HEK293 (cell line): Measurements from ENCODE around the gene COL18A1.

ENCODE experiments used
- CTCF ChIA-PET: fragments of 350-600 bp; formaldehyde crosslinking; extraction: SDS; loops from one replicate; lab custom pipeline; 2021; ENCODE audit warnings: antibody characterized with exemption; lab: Yijun Ruan, JAX
- POLR2A ChIA-PET: fragments of 300-600 bp; formaldehyde crosslinking; extraction: SDS; loops from one replicate; lab custom pipeline; 2020; ENCODE audit warnings: antibody characterized with exemption, inconsistent platforms; lab: Yijun Ruan, JAX
- H3K27ac ChIP-seq: fragments of 200-500 bp; sonication (Bioruptor generic); 2 replicates; pipeline ENCODE4 v1.5.1; 2014; ENCODE audit warnings: low read depth, low read length, control low read depth, inconsistent platforms; ENCODE audit errors: extremely low read depth
- H3K36me3 ChIP-seq, 2 experiments: fragments of 200-500 bp in 1 of 2; sonication (Bioruptor generic) in 1 of 2; 1 replicate in 1 of 2; 2 replicates in 1 of 2; pipeline ENCODE4 v1.5.1; 2014 to 2017; ENCODE audit warnings: inconsistent platforms in 2 of 2, low read length in 2 of 2; ENCODE audit not compliant: control insufficient read depth in 2 of 2, insufficient read depth in 1 of 2
- H3K4me1 ChIP-seq: fragments of 200-500 bp; sonication (Bioruptor generic); 2 replicates; pipeline ENCODE4 v1.5.1; 2014; ENCODE audit warnings: mild to moderate bottlenecking, low read length, inconsistent platforms; ENCODE audit not compliant: control insufficient read depth, insufficient read depth
- H3K4me3 ChIP-seq: 2 replicates; pipeline ENCODE4 v1.5.1; 2011; ENCODE audit warnings: low read depth, mild to moderate bottlenecking, control low read depth, low read length, moderate library complexity
- H3K9me3 ChIP-seq: fragments of 200-500 bp; sonication (Bioruptor generic); 2 replicates; pipeline ENCODE4 v1.5.1; 2014; ENCODE audit warnings: low read depth, low read length, inconsistent platforms; ENCODE audit not compliant: control insufficient read depth, insufficient read depth
- ATF2 ChIP-seq: fragments of 450-650 bp; formaldehyde crosslinking; IDR thresholded peaks from 2 replicates; pipeline ENCODE4 v1.5.1; 2016; ENCODE audit warnings: missing biosample characterization, missing genetic modification characterization, low read depth
- EGR2 ChIP-seq: fragments of 450-650 bp; formaldehyde crosslinking; IDR thresholded peaks from 2 replicates; pipeline ENCODE4 v1.5.1; 2016; ENCODE audit warnings: low read depth, missing biosample characterization, missing genetic modification characterization
- MZF1 ChIP-seq: fragments of 450-650 bp; formaldehyde crosslinking; IDR thresholded peaks from 2 replicates; pipeline ENCODE4 v1.5.1; 2017; ENCODE audit warnings: missing biosample characterization, missing genetic modification characterization, borderline replicate concordance
- PRDM10 ChIP-seq: fragments of 450-650 bp; formaldehyde crosslinking; IDR thresholded peaks from 2 replicates; pipeline ENCODE4 v1.5.1; 2016; ENCODE audit warnings: missing biosample characterization, missing genetic modification characterization
- REPIN1 ChIP-seq: fragments of 450-650 bp; formaldehyde crosslinking; IDR thresholded peaks from 2 replicates; pipeline ENCODE4 v1.5.1; 2017; ENCODE audit warnings: missing biosample characterization, missing genetic modification characterization, low read depth
- SP2 ChIP-seq: fragments of 450-650 bp; formaldehyde crosslinking; IDR thresholded peaks from 2 replicates; pipeline ENCODE4 v1.5.1; 2016; ENCODE audit warnings: missing biosample characterization, missing genetic modification characterization
- ZBTB20 ChIP-seq: fragments of 450-650 bp; formaldehyde crosslinking; IDR thresholded peaks from 2 replicates; pipeline ENCODE4 v1.5.1; 2016; ENCODE audit warnings: missing biosample characterization, missing genetic modification characterization
- ZBTB21 ChIP-seq: fragments of 450-650 bp; formaldehyde crosslinking; IDR thresholded peaks from 2 replicates; pipeline ENCODE4 v1.5.1; 2017; ENCODE audit warnings: missing biosample characterization, missing genetic modification characterization
- ZBTB7A ChIP-seq: fragments of 450-650 bp; formaldehyde crosslinking; IDR thresholded peaks from 2 replicates; pipeline ENCODE4 v1.5.1; 2016; ENCODE audit warnings: low read depth, missing biosample characterization, missing genetic modification characterization
- ZFHX2 ChIP-seq: fragments of 450-650 bp; formaldehyde crosslinking; conservative IDR thresholded peaks from 2 replicates; pipeline ENCODE4 v1.5.1; 2016; ENCODE audit warnings: missing biosample characterization, missing genetic modification characterization
- ZFP41 ChIP-seq: fragments of 450-650 bp; formaldehyde crosslinking; IDR thresholded peaks from 2 replicates; pipeline ENCODE4 v1.5.1; 2016; ENCODE audit warnings: missing biosample characterization, missing genetic modification characterization, borderline replicate concordance
- ZNF114 ChIP-seq: fragments of 450-650 bp; formaldehyde crosslinking; IDR thresholded peaks from 2 replicates; pipeline ENCODE4 v1.5.0; 2017; ENCODE audit warnings: missing biosample characterization, missing genetic modification characterization
- ZNF23 ChIP-seq: fragments of 450-650 bp; formaldehyde crosslinking; IDR thresholded peaks from 2 replicates; pipeline ENCODE4 v1.5.1; 2016; ENCODE audit warnings: missing biosample characterization, missing genetic modification characterization, borderline replicate concordance
- ZNF239 ChIP-seq: fragments of 450-650 bp; formaldehyde crosslinking; IDR thresholded peaks from 2 replicates; pipeline ENCODE4 v1.5.1; 2016; ENCODE audit warnings: missing biosample characterization, missing genetic modification characterization
- ZNF501 ChIP-seq: fragments of 450-650 bp; formaldehyde crosslinking; IDR thresholded peaks from 2 replicates; pipeline ENCODE4 v1.5.1; 2016; ENCODE audit warnings: missing biosample characterization, missing genetic modification characterization
- ZNF600 ChIP-seq: fragments of 450-650 bp; formaldehyde crosslinking; IDR thresholded peaks from 2 replicates; pipeline ENCODE4 v1.5.1; 2016; ENCODE audit warnings: missing biosample characterization, missing genetic modification characterization
- ZNF626 ChIP-seq: fragments of 450-650 bp; sonication (Bioruptor Pico); formaldehyde crosslinking; IDR thresholded peaks from 2 replicates; pipeline ENCODE4 v1.5.1; 2018; ENCODE audit warnings: missing biosample characterization, missing genetic modification characterization, inconsistent platforms
- ZNF654 ChIP-seq: fragments of 450-650 bp; formaldehyde crosslinking; IDR thresholded peaks from 2 replicates; pipeline ENCODE4 v1.5.1; 2016; ENCODE audit warnings: low read depth, missing biosample characterization, missing genetic modification characterization
- ZNF768 ChIP-seq: fragments of 450-650 bp; formaldehyde crosslinking; IDR thresholded peaks from 2 replicates; pipeline ENCODE4 v1.5.1; 2018; ENCODE audit warnings: missing biosample characterization, mild to moderate bottlenecking, missing genetic modification characterization
- TF ChIP-seq, protein P1 (sequence below): fragments of 450-650 bp; formaldehyde crosslinking; IDR thresholded peaks from 2 replicates; pipeline ENCODE4 v1.5.1; 2017; ENCODE audit warnings: missing biosample characterization, missing genetic modification characterization

COL18A1 gene

DNA sequence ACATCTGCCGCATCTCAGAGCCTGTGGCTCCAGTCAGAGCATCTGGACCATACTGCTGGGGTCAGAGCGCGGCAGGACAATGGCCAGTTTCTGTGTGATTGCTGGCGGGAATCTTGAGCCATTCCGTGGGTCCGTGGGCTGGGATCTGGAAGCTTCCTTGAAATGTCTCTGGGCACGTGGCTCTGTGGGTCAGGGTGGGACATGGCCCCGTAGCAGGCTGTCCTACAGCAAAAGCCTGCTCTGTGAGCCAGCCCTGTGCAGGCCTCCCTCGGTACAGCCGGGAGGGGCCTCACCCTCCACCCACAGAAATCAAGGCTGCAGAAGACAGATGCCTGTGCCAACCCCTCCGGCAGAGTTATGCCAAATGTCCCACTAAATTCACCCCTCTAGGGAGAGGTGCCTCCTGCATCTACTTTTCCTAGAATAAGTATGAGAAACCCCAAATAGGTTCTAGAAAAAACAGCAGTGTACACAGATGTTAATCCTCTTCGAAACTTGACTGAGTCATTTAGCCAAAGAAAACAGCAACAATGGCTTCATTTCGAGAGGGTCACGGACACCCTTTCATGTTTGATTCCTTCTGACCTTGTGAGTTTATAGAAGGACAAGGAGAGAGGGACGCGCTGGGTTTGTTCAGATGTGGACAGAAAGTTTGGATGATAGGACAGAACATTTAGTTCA is 27.8 kb downstream of the COL18A1 start:
- POLR2A ChIA-PET = no interaction called here
- 0 out of 2 replicates have a peak, but pooled peaks cover 6% of the 10 kb centered on the region for H3K4me1 ChIP-seq
- peaks cover 0 to 8% of the 10 kb centered on the region in 2 experiments; a peak in 1 of 3 replicates for H3K36me3 ChIP-seq
- H3K4me3 ChIP-seq = no peak overlapping the region
- CTCF ChIA-PET = interaction anchor here (0.6 to 1.0 kb wide), 5 partner anchors 122 to 549 kb away, joined by 3 to 4 read pairs (median 3); no protein-coding TSS in a partner anchor
- no peak overlapping the region for H3K27ac ChIP-seq
- no peaks in the 10 kb centered on the region for H3K9me3 ChIP-seq
- TF ChIP-seq ZNF501 (no peak), ZBTB7A (tag by site-specific recombination) (no peak), ZFHX2 (peak; percentile 21; the same call in 1 of the 2 replicates), PRDM10 (tag by site-specific recombination) (no peak), ZNF114 (tag by site-specific recombination) (no peak), ATF2 (tag by site-specific recombination) (no peak), ZNF600 (tag by site-specific recombination) (0 out of 2 replicates have a peak, but pooled peaks have one; percentile 18), ZBTB20 (tag by site-specific recombination) (no peak)
- TF ChIP-seq, protein P1, sequence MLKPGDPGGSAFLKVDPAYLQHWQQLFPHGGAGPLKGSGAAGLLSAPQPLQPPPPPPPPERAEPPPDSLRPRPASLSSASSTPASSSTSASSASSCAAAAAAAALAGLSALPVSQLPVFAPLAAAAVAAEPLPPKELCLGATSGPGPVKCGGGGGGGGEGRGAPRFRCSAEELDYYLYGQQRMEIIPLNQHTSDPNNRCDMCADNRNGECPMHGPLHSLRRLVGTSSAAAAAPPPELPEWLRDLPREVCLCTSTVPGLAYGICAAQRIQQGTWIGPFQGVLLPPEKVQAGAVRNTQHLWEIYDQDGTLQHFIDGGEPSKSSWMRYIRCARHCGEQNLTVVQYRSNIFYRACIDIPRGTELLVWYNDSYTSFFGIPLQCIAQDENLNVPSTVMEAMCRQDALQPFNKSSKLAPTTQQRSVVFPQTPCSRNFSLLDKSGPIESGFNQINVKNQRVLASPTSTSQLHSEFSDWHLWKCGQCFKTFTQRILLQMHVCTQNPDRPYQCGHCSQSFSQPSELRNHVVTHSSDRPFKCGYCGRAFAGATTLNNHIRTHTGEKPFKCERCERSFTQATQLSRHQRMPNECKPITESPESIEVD = peak; percentile 75

GRCh38 chr21:45433301-45433700 is 28.3 kb downstream of the COL18A1 start:
- Histone ChIP-seq H3K27ac (no peak overlapping the region), H3K4me3 (no peak overlapping the region), H3K9me3 (no peaks in the 10 kb centered on the region), H3K36me3 (peaks cover 0 to 8% of the 10 kb centered on the region in 2 experiments; a peak in 1 of 3 replicates), H3K4me1 (0 out of 2 replicates have a peak, but pooled peaks cover 6% of the 10 kb centered on the region)
- TF ChIP-seq ZNF23 (no peak), ZBTB21 (tag by site-specific recombination) (no peak), ZNF768 (tag by site-specific recombination) (no peak), ZNF239 (no peak), REPIN1 (tag by site-specific recombination) (no peak), ZFP41 (tag by site-specific recombination) (no peak), SP2 (tag by site-specific recombination) (no peak), EGR2 (tag by site-specific recombination) (no peak), ZNF626 (tag by site-specific recombination) (no peak), ZNF654 (no peak), MZF1 (tag by site-specific recombination) (no peak)
- ChIA-PET CTCF (interaction anchor here (0.6 to 1.3 kb wide), 5 partner anchors 123 to 550 kb away, joined by 3 to 4 read pairs (median 3); no protein-coding TSS in a partner anchor), POLR2A (no interaction called here)
